K562 (cell line): ENCODE results near the gene GGA3. TPM values are rescaled to one million over a fixed set of nuclear protein-coding genes. Genes with fewer than 3 reads are reported as not detected.

Source experiments
- ARHGAP35 ChIP-seq: fragments of 450-650 bp; IDR thresholded peaks from 2 replicates; pipeline ENCODE4 v1.6.1; 2018; ENCODE audit not compliant: partially characterized antibody
- BCOR ChIP-seq: fragments of 450-650 bp; IDR thresholded peaks from 2 replicates; pipeline ENCODE4 v1.6.1; 2016
- CC2D1A ChIP-seq: fragments of 450-650 bp; IDR thresholded peaks from 2 replicates; pipeline ENCODE4 v1.6.1; 2017; ENCODE audit warnings: mild to moderate bottlenecking
- EP400 ChIP-seq: fragments of 450-650 bp; IDR thresholded peaks from 2 replicates; pipeline ENCODE4 v1.6.1; 2017; ENCODE audit warnings: antibody characterized with exemption, mild to moderate bottlenecking, moderate library complexity
- GTF2E2 ChIP-seq: fragments of 200-800 bp; sonication (Bioruptor generic); IDR thresholded peaks from 2 replicates; pipeline ENCODE4 v1.6.1; 2016; ENCODE audit warnings: missing genetic modification characterization, missing compliant biosample characterization
- HNRNPH1 ChIP-seq: fragments of 200-400 bp; formaldehyde crosslinking; optimal IDR thresholded peaks from 2 replicates; pipeline ENCODE3; 2017; ENCODE audit warnings: low read depth, mild to moderate bottlenecking, low read length, moderate library complexity
- IRF2 ChIP-seq: sonication (generic); formaldehyde crosslinking; IDR thresholded peaks from 2 replicates; pipeline ENCODE4 v1.8.1; 2022; ENCODE audit warnings: mild to moderate bottlenecking, missing genetic modification reagents
- MAFF ChIP-seq: IDR thresholded peaks from 2 replicates; pipeline ENCODE4 v1.6.1; 2012; ENCODE audit warnings: low read length, improper control_type of control experiment
- MCM2 ChIP-seq: fragments of 450-650 bp; IDR thresholded peaks from 2 replicates; pipeline ENCODE4 v1.6.1; 2017; ENCODE audit warnings: low read depth, mild to moderate bottlenecking
- MYNN ChIP-seq, 2 experiments: sonication (generic); formaldehyde crosslinking in 1 of 2; IDR thresholded peaks; 2 replicates each; pipeline versions ENCODE4 v1.5.0 to v1.6.1; 2016 to 2020; ENCODE audit warnings: antibody characterized with exemption in 1 of 2, missing genetic modification reagents in 1 of 2
- NCOA1 ChIP-seq: fragments of 450-650 bp; IDR thresholded peaks from 2 replicates; pipeline ENCODE4 v1.6.1; 2016; ENCODE audit warnings: low read depth
- NFXL1 ChIP-seq: fragments of 450-650 bp; formaldehyde crosslinking; IDR thresholded peaks from 2 replicates; pipeline ENCODE4 v1.4.0; 2021; ENCODE audit warnings: mild to moderate bottlenecking
- NR2C1 ChIP-seq, 2 experiments: fragments of 450-650 bp; IDR thresholded peaks; 2 replicates each; pipeline ENCODE4 v1.6.1; 2017; ENCODE audit warnings: mild to moderate bottlenecking in 2 of 2, antibody characterized with exemption in 1 of 2, inconsistent platforms in 1 of 2, missing compliant biosample characterization in 1 of 2, missing genetic modification characterization in 1 of 2
- NUFIP1 ChIP-seq: fragments of 450-650 bp; IDR thresholded peaks from 2 replicates; pipeline ENCODE4 v1.6.1; 2018; ENCODE audit not compliant: partially characterized antibody
- POLR2AphosphoS5 ChIP-seq: IDR thresholded peaks from 2 replicates; pipeline ENCODE4 v1.6.1; 2011; ENCODE audit warnings: mild to moderate bottlenecking, low read depth, low read length, moderate library complexity; ENCODE audit not compliant: control insufficient read depth, insufficient read depth
- POU5F1 ChIP-seq: fragments of 150-350 bp; IDR thresholded peaks from 2 replicates; pipeline ENCODE4 v1.6.1; 2014; ENCODE audit warnings: borderline replicate concordance, low read length, low read depth, mild to moderate bottlenecking; ENCODE audit not compliant: partially characterized antibody
- SP1 ChIP-seq: sonication (generic); formaldehyde crosslinking; IDR thresholded peaks from 2 replicates; pipeline ENCODE4 v1.8.1; 2022; ENCODE audit warnings: mild to moderate bottlenecking, missing genetic modification reagents
- TCF3 ChIP-seq: sonication (generic); formaldehyde crosslinking; IDR thresholded peaks from 2 replicates; pipeline ENCODE4 v1.4.0; 2020; ENCODE audit warnings: mild to moderate bottlenecking, missing genetic modification reagents
- TOE1 ChIP-seq, 2 experiments: fragments of 450-650 bp in 1 of 2; sonication (generic) in 1 of 2; formaldehyde crosslinking in 1 of 2; IDR thresholded peaks; 2 replicates each; pipeline versions ENCODE4 v1.7.1 to v1.8.0; 2016 to 2022; ENCODE audit warnings: borderline replicate concordance in 2 of 2, mild to moderate bottlenecking in 2 of 2, antibody characterized with exemption in 1 of 2, inconsistent platforms in 1 of 2, low read depth in 1 of 2, missing genetic modification reagents in 1 of 2, moderate library complexity in 1 of 2
- XRCC4 ChIP-seq: IDR thresholded peaks from one replicate; pipeline ENCODE4 v1.6.1; 2011; ENCODE audit not compliant: insufficient read depth, insufficient read length; ENCODE audit errors: extremely low read depth
- ZBTB43 ChIP-seq: sonication (generic); formaldehyde crosslinking; IDR thresholded peaks from 2 replicates; pipeline ENCODE4 v1.8.0; 2023; ENCODE audit warnings: mild to moderate bottlenecking, missing genetic modification reagents
- ZNF253 ChIP-seq: fragments of 250-450 bp; sonication (Bioruptor Pico); conservative IDR thresholded peaks from 2 replicates; pipeline ENCODE4 v1.6.1; 2021; ENCODE audit warnings: mild to moderate bottlenecking
- ZNF282 ChIP-seq: sonication (generic); formaldehyde crosslinking; IDR thresholded peaks from 2 replicates; pipeline ENCODE4 v1.8.1; 2023; ENCODE audit warnings: missing genetic modification reagents
- polyA plus RNA-seq, 8 experiments: library from polyadenylated mRNA; depleted of rRNA in 4 of 8; stranded (reverse) in 5 of 8; unstranded in 3 of 8; fragments of >200 nt; fragmentation: Nextera tagmentation in 2 of 8; fragmentation: Illumina TruSeq in 1 of 8; extraction: Ambion mirVana in 2 of 8; extraction: Trizol in 1 of 8; gene quantifications; 2 replicates each; pipeline versions ENCODE4 v1.2.1 to v1.2.3, GENCODE V29; 2011 to 2014; ENCODE audit warnings: inconsistent platforms in 1 of 8, missing spikeins in 1 of 8
- total RNA-seq, 7 experiments: library from RNA; depleted of rRNA in 6 of 7; stranded (reverse); fragments of >200 nt in 6 of 7; fragmentation: Illumina TruSeq in 2 of 7; extraction: Trizol in 2 of 7; gene quantifications; 2 replicates each; pipeline versions ENCODE4 v1.2.1 to v1.2.3, GENCODE V29; 2011 to 2021; ENCODE audit warnings: low replicate concordance in 1 of 7
- TF ChIP-seq, protein P1 (sequence below): fragments of 250-450 bp; sonication (Bioruptor Pico); IDR thresholded peaks from 2 replicates; pipeline ENCODE4 v1.8.0; 2022; ENCODE audit warnings: inconsistent platforms, mild to moderate bottlenecking, moderate library complexity, borderline replicate concordance
- TF ChIP-seq, protein P2 (sequence below): fragments of 250-450 bp; sonication (Bioruptor Pico); IDR thresholded peaks from 2 replicates; pipeline ENCODE4 v1.5.0; 2020; ENCODE audit warnings: mild to moderate bottlenecking

The GGA3 gene
- total and polyA plus RNA-seq, 9 of the 15 experiments (the other 6 are each of a cell fraction or from before 2014, with no cell fraction given), result 5.7 to 64.9 (median 25.4) TPM

DNA sequence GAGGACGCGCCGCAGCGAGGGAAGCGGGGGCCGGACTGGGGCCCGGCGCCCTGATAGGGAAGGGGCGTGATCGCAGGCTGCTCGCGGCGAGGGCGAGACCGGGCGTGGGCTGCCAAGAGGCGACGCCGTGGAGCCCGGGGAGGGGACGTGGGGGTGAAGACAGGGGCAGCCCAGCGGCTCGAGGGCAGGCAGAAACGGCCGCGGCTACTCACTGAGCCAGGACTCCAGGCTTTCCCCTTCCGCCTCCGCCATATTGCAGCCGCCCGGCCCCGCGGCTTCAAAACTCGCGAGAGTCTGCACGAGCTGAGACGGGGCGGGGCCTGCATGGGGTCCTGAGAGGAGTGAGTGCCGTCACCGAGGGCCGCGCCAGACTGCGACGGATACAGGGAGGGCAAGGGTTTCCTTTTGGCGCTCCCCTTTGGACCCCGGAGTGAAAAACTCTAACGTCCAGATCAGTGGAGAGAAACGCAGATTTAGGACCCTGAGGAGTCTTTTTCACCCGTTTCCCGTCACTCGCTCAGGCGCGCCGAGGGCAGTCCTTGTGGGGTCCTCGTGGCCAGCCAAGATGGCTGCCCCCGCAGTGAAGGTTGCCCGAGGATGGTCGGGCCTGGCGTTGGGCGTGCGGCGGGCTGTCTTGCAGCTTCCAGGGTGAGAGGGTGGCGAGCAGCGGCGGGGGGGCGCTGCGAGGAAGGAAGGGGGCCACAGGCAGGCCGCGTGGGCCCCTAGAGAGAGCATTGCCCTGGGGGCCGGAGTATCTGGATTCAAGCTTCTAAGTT is at the start of gene GGA3, which contains the start of gene MRPS7 (continued):
- TF ChIP-seq, protein P1, sequence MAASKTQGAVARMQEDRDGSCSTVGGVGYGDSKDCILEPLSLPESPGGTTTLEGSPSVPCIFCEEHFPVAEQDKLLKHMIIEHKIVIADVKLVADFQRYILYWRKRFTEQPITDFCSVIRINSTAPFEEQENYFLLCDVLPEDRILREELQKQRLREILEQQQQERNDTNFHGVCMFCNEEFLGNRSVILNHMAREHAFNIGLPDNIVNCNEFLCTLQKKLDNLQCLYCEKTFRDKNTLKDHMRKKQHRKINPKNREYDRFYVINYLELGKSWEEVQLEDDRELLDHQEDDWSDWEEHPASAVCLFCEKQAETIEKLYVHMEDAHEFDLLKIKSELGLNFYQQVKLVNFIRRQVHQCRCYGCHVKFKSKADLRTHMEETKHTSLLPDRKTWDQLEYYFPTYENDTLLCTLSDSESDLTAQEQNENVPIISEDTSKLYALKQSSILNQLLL (CRISPR knock-in tag), result no peak
- TF ChIP-seq XRCC4 (no peak), NCOA1 (peak; percentile 13; the same call in 1 of the 2 replicates), TOE1 (IDR thresholded peaks at IDR 0.05; ENCODE audit: borderline replicate concordance) (peak; percentile 80; the same call in 1 of the 2 replicates), TOE1 (CRISPR knock-in tag; IDR thresholded peaks at IDR 0.05; ENCODE audit: borderline replicate concordance, low read depth) (no peak), POLR2AphosphoS5 (peak; percentile 87), GTF2E2 (peak; percentile 99), NR2C1 (IDR thresholded peaks at IDR 0.05) (no peak), NR2C1 (tag; IDR thresholded peaks at IDR 0.05) (no peak), NFXL1 (CRISPR knock-in tag) (no peak), BCOR (no peak; the same call in 1 of the 2 replicates), MAFF (peak; percentile 47; the same call in 1 of the 2 replicates), ZBTB43 (no peak), ARHGAP35 (peak; percentile 90), ZNF282 (no peak), CC2D1A (no peak), MYNN (IDR thresholded peaks at IDR 0.05) (no peak), MYNN (CRISPR knock-in tag; IDR thresholded peaks at IDR 0.05) (no peak), HNRNPH1 (no peak), TCF3 (0 out of 2 replicates have a peak, but pooled peaks have one; percentile 31), POU5F1 (no peak), ZNF253 (CRISPR knock-in tag) (no peak), EP400 (peak; percentile 94), NUFIP1 (no peak), SP1 (peak; percentile 95), MCM2 (no peak), IRF2 (CRISPR knock-in tag) (no peak)
- TF ChIP-seq, protein P2, sequence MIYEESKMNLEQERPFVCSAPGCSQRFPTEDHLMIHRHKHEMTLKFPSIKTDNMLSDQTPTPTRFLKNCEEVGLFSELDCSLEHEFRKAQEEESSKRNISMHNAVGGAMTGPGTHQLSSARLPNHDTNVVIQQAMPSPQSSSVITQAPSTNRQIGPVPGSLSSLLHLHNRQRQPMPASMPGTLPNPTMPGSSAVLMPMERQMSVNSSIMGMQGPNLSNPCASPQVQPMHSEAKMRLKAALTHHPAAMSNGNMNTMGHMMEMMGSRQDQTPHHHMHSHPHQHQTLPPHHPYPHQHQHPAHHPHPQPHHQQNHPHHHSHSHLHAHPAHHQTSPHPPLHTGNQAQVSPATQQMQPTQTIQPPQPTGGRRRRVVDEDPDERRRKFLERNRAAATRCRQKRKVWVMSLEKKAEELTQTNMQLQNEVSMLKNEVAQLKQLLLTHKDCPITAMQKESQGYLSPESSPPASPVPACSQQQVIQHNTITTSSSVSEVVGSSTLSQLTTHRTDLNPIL (CRISPR knock-in tag), result no peak
